Body of pancreas (tissue), 4 donors: ENCODE data around the gene WTAP. TPM values are rescaled to one million over a fixed set of nuclear protein-coding genes. Genes with fewer than 3 reads are reported as not detected.
A peak's percentile ranks its signal among the peaks of the same experiment; 100 is the strongest.

Source experiments
- ATAC-seq: fragments of 150-250 bp; one replicate; pipeline ENCODE4 v1.9.1; 2016
- DNase-seq, 4 donors: peaks; one replicate each; pipeline ENCODE4 v3.0.0-alpha.2; 2019
- H3K27ac ChIP-seq, 4 donors: fragments of 200-600 bp; sonication (generic); 1 replicate in 3 of 4; 2 replicates in 1 of 4; pipeline versions ENCODE4 v1.5.1 to v1.6.1; 2016 to 2019; ENCODE audit warnings: mild to moderate bottlenecking in 1 of 4, mixed read lengths in 1 of 4, moderate library complexity in 1 of 4
- H3K27me3 ChIP-seq, 2 donors: fragments of 200-600 bp; sonication (generic); one replicate each; pipeline ENCODE4 v1.6.0; 2016; ENCODE audit warnings: mild to moderate bottlenecking in 1 of 2
- H3K36me3 ChIP-seq, 2 donors: fragments of 200-600 bp; sonication (generic); replicated peaks in 1 of 2; 2 replicates each; pipeline ENCODE4 v1.5.1; 2016; ENCODE audit warnings: low read depth in 2 of 2; ENCODE audit not compliant: insufficient read depth in 1 of 2
- H3K4me1 ChIP-seq: fragments of 200-600 bp; sonication (generic); one replicate; pipeline ENCODE4 v1.6.0; 2016
- H3K4me3 ChIP-seq, 2 donors: fragments of 200-600 bp; sonication (generic); 1 replicate in 1 of 2; 2 replicates in 1 of 2; pipeline ENCODE4 v1.5.1; 2016 to 2019
- H3K9me3 ChIP-seq, 3 donors: fragments of 200-600 bp; sonication (generic); 1 replicate in 2 of 3; 2 replicates in 1 of 3; pipeline ENCODE4 v1.5.1; 2016
- CTCF ChIP-seq, 7 experiments: fragments of 450-650 bp in 4 of 7; fragments of 200-600 bp in 3 of 7; sonication (generic) in 3 of 7; IDR thresholded peaks; one replicate each; pipeline ENCODE4 v1.5.1; 2016 to 2019; ENCODE audit warnings: antibody characterized with exemption in 7 of 7
- POLR2A ChIP-seq, 3 donors: fragments of 450-650 bp; IDR thresholded peaks; one replicate each; pipeline ENCODE4 v1.6.1; 2016; ENCODE audit warnings: antibody characterized with exemption in 3 of 3, mild to moderate bottlenecking in 2 of 3
- WGBS, 2 donors: methylation state at CpG; one replicate each; pipeline ENCODE4 v1.1.5; 2017; 5-methylcytosine and 5-hydroxymethylcytosine counted together
- intact Hi-C: fragments of 100-400 bp; cut with DNase I; formaldehyde crosslinking; loops from one replicate; pipeline ENCODE4 v1.15.1; 2023
- total RNA-seq, 2 donors: library from RNA; depleted of rRNA; stranded (reverse); fragments of >200 nt; gene quantifications; one replicate each; pipeline ENCODE4 v1.1.0, GENCODE V29; 2016

The WTAP gene
- total RNA-seq, 2 donors from 2014 or later: 56.8 to 58.7 TPM

- H3K4me3 ChIP-seq: no peak overlapping the region
- WGBS, 2 donors: 64% methylated on average over 5 of the region's 5 CpGs
- intact Hi-C loops: loop anchor here (10.0 kb wide), 1 partner anchor 59 kb away; no protein-coding TSS in a partner anchor
Observed at GRCh38 chr6:159686040-159686439, 41.3 kb upstream of the WTAP start.

GRCh38 chr6:159686703-159687102 is 40.6 kb upstream of the WTAP start:
- H3K27ac ChIP-seq: no peak overlapping the region
- peaks cover 46% of the 10 kb centered on the region for H3K4me1 ChIP-seq
- WGBS, 2 donors: 86 to 88% methylated on average over 3 of the region's 3 CpGs
- no peaks in the 10 kb centered on the region for H3K9me3 ChIP-seq
- H3K27me3 ChIP-seq: no peaks in the 10 kb centered on the region
- H3K4me3 ChIP-seq: no peak overlapping the region
- DNase-seq: no peak
- H3K36me3 ChIP-seq: peaks cover 0 to 23% of the 10 kb centered on the region in 2 donors
- peak in 1 of 3 donors; percentile 4 for TF ChIP-seq POLR2A (IDR thresholded peaks at IDR 0.05)
- no peak for TF ChIP-seq CTCF (IDR thresholded peaks at IDR 0.05)
- intact Hi-C loops: loop anchor here (10.0 kb wide), 1 partner anchor 58 kb away; no protein-coding TSS in a partner anchor
- ATAC-seq: no peak

More at GRCh38 chr6:159686040-159686439, 41.3 kb upstream of the WTAP start:
- peaks cover 0 to 26% of the 10 kb centered on the region in 2 donors for H3K36me3 ChIP-seq
- no peak overlapping the region for H3K27ac ChIP-seq
- peaks cover 47% of the 10 kb centered on the region for H3K4me1 ChIP-seq
- TF ChIP-seq POLR2A (IDR thresholded peaks at IDR 0.05) (no peak), CTCF (IDR thresholded peaks at IDR 0.05) (no peak)
- H3K27me3 ChIP-seq: no peaks in the 10 kb centered on the region
- ATAC-seq: no peak
- no peak for DNase-seq
- H3K9me3 ChIP-seq: no peaks in the 10 kb centered on the region

GRCh38 chr6:159687341-159687740 is 40.0 kb upstream of the WTAP start:
- peaks cover 0 to 19% of the 10 kb centered on the region in 2 donors for H3K36me3 ChIP-seq
- no peak overlapping the region for H3K4me3 ChIP-seq
- DNase-seq (no peak), ATAC-seq (no peak)
- intact Hi-C loops: loop anchor here (10.0 kb wide), 1 partner anchor 57 kb away; no protein-coding TSS in a partner anchor
- H3K27me3 ChIP-seq: no peaks in the 10 kb centered on the region
- TF ChIP-seq POLR2A (IDR thresholded peaks at IDR 0.05) (no peak), CTCF (IDR thresholded peaks at IDR 0.05) (no peak)
- peaks cover 48% of the 10 kb centered on the region for H3K4me1 ChIP-seq
- no peaks in the 10 kb centered on the region for H3K9me3 ChIP-seq
- 85 to 91% methylated on average over 9 of the region's 9 CpGs for WGBS, 2 donors
- H3K27ac ChIP-seq: no peak overlapping the region

- 55 to 67% methylated on average over 5 of the region's 5 CpGs for WGBS, 2 donors
- intact Hi-C loops: loop anchor here (10.0 kb wide), 1 partner anchor 56 kb away; no protein-coding TSS in a partner anchor
- ATAC-seq (no peak), DNase-seq (no peak)
- Histone ChIP-seq H3K27ac (no peak overlapping the region), H3K27me3 (no peaks in the 10 kb centered on the region), H3K9me3 (no peaks in the 10 kb centered on the region), H3K4me3 (no peak overlapping the region), H3K36me3 (peaks cover 0 to 12% of the 10 kb centered on the region in 2 donors), H3K4me1 (peaks cover 48% of the 10 kb centered on the region)
- no peak for TF ChIP-seq POLR2A (IDR thresholded peaks at IDR 0.05)
- TF ChIP-seq CTCF (IDR thresholded peaks at IDR 0.05): no peak
Observed at GRCh38 chr6:159688266-159688905, 38.9 kb upstream of the WTAP start.
